GM18505 (cell line): ENCODE data around the gene KBTBD8.

ENCODE experiments used
- ATAC-seq: cut with Tn5 transposase; IDR thresholded peaks from one replicate; pipeline ENCODE4 v1.9.1; 2021; ENCODE audit not compliant: unreplicated experiment
- POLR2A ChIP-seq: IDR thresholded peaks from 4 replicates; pipeline ENCODE4 v1.6.1; 2011; ENCODE audit warnings: borderline replicate concordance; ENCODE audit not compliant: insufficient read depth, insufficient read length; ENCODE audit errors: extremely low read depth

KBTBD8 gene

DNA sequence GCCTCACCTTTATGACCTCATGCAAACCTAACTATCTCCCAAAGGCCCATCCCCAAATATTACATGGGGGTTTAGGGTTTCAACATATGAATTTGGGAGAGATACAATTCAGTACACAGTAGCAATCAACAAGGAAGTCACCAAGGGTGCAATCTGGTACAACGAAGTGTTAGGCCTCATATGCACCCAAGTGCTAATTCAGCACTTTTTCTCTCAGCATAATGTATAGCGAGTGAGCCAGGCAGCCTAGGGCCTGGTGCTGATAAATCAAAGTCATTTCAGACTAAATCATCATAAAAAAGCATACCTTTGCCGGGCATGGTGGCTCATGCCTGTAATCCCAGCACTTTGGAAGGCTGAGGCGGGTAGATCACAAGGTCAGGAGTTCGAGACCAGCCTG lies 11.7 kb upstream of the KBTBD8 start:
- no peak for TF ChIP-seq POLR2A

GRCh38 chr3:66989241-66989640 lies 8.9 kb upstream of the KBTBD8 start:
- no peak for ATAC-seq
- no peak for TF ChIP-seq POLR2A

More for the DNA sequence above, 11.7 kb upstream of the KBTBD8 start:
- ATAC-seq: no peak

GRCh38 chr3:66989860-66990696 lies 8.0 kb upstream of the KBTBD8 start:
- no peak for TF ChIP-seq POLR2A
- peak; percentile 63 for ATAC-seq

- ATAC-seq: no peak
- no peak for TF ChIP-seq POLR2A
These were observed 6.6 kb upstream of the KBTBD8 start for GRCh38 chr3:66991459-66991858.

DNA sequence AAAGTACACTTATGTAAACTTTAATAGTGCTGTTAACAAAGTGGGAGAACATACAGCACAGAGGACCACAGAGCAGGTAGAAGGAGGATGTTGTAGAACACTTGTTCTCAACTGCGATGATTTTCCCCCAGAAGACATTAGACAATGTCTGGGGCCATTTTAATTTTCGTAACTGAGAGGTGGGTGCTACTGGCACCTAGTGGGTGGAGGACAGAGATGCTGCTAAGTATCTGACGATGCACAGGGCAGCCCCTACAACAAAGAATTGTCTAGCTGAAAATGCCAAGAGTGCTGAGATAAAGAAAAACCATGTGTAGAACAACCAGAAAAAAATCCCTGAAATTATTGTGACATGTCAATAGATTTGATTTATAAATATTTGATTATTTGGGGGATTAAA lies 5.0 kb upstream of the KBTBD8 start:
- TF ChIP-seq POLR2A: no peak
- ATAC-seq: no peak

DNA sequence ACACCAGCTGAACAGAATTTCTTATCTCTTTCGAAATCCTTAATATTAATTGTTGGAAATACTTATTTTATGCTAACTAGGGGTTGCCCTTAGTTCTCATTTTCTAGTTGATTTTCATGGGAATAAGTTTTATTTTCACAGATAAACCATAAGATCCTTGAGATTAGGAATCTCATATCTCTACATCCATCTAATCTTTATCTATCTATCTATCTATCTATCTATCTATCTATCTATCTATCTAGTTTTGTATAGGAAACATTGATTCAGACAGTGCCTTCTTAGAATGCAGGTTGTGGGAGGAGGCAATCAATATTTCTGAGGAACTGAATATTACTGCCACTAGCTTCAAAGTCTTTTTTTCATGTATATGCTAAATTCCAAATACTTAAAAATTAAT lies 3.5 kb upstream of the KBTBD8 start:
- TF ChIP-seq POLR2A: no peak
- ATAC-seq: no peak

GRCh38 chr3:66996696-66997095 lies 1.4 kb upstream of the KBTBD8 start:
- TF ChIP-seq POLR2A: no peak
- ATAC-seq: no peak

DNA sequence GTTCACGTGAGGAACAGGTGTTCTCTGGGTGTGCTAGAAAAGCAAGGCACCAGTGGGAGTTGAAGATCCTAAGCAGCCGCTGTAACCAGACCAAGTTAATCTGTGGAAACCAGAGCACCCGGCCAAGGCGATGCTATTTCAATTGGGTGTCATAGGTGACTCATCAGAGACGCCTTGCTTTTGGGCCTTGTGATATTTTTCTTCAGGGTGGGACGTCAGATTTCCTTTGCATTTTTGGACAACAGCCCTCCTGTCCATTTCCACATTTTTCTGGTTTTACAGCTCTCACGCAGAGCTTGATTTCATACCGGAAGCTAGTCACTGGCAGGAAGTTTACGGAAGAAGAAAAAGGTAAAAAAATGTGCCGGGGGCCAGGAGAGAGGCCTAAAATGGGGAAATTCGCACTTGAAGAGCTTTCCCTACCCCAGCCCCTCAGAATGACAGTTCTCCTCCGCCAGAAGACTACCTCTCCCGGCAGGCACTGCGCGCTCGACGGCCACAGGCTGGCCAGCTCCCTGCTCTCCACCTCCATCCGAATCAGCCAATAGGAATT lies 471 bp upstream of the KBTBD8 start:
- peak; percentile 89 for ATAC-seq
- no peak for TF ChIP-seq POLR2A

DNA sequence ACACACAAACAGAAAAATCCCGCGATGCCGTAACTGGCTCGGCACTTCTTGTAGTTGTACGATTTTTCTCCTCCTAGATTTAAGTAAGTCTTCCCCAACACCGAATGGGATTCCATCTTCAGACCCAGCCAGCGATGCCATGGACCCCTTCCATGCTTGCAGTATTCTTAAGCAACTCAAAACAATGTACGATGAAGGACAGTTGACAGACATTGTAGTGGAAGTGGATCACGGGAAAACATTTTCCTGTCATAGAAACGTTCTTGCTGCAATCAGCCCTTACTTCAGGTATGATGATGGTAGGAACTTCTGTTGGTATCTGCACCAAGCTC lies 763 bp downstream of the KBTBD8 start:
- TF ChIP-seq POLR2A: no peak
- ATAC-seq: no peak

DNA sequence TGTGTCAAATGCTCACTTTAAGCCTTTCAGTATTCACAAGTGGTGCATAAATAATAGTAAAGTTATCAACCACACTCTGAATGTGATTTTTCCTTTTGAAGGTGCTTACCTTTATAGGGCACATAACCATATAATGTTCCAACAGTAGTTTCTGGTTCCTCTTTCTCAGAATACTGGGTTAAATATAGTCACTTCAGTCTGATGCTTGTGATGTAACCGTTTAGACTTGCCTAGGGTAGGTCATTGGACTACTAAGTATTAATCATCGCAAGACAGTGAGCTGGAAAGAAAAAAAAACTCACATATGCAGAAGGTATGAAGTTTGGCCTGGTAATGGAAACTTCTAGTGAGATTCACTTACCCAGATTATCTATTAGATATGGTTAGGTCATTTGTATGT lies 1.9 kb downstream of the KBTBD8 start:
- TF ChIP-seq POLR2A: no peak

DNA sequence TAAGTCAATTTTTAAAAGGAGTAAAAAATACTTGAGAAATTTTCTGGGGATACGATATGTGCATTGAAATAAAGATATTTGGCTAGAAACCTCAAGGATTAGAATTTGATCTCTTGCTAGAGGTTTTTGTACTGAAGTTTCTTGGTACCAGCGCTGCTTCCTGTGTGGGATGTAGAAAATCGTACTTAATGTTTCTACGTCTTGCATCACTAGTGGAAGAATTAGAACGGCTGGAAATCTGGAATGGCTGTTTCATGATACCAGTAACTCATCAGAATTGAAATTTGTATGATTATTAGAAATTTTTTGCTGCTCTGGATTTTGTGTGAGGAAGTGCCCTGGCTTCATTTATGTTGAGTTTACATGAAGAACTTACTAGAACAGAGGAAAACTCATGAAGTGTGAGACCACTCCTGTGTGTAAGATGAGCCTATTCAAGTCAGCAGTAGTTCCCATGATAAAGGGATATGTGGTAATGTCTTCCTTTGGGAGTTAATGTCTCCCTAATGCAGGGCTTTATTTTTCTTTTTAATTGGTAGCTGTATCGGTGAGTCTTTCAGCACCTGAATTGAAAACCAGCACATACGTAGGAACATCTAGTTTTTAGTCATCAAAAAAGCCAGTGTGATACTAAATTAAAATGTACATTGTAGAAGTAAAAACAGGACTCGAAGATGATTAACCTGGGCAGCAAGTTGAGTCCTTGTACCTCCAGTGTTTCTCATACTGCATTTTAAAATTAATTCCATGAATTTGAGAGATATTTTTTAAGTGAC lies 3.2 kb downstream of the KBTBD8 start:
- no peak for TF ChIP-seq POLR2A
- no peak for ATAC-seq

More for the DNA sequence above, 1.9 kb downstream of the KBTBD8 start:
- peak; percentile 52 for ATAC-seq

DNA sequence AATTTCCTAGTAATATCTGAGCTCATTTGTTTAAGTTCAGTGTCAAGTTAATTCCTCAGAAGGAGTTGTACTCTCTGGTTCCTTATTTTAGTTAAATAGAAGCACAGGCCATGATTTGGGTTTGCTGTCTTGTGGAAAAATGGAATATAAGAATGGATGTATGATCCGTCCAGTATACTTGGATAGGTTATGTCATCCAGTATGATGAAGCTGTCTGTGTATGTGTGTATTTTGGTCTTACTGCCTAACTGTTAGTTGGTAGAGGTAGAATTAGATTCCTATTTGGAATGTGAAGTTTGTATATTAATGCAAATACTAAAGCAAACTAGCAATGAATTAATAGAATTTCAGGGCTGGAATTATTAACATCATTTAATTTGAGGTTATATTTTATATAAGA lies 7.9 kb downstream of the KBTBD8 start:
- TF ChIP-seq POLR2A: no peak
- no peak for ATAC-seq

DNA sequence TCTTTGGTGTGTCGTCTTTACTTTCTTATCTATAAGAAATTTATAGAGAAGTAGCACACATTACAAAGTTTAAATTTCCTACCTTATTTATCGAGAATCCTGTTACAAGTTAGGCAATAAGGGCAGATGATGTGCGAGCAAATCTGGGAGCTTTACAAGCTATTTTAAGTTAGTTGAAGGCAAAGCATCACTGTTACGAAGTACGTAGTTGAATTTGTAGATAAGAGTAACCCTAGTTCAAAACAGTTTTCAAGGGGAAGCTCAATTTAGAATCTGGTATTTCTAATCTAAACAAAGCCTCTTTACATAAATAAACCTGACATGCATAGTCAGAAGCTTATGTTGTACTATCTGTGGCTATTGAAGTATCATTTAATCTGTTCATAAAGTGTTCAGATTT lies 8.4 kb downstream of the KBTBD8 start:
- no peak for TF ChIP-seq POLR2A

GRCh38 chr3:67008388-67008787 lies 10.3 kb downstream of the KBTBD8 start:
- TF ChIP-seq POLR2A: no peak
- no peak for ATAC-seq

More for the DNA sequence above, 8.4 kb downstream of the KBTBD8 start:
- no peak for ATAC-seq
